HCT116 (cell line): ENCODE results near the gene CALHM2. TPM values are rescaled to one million over a fixed set of nuclear protein-coding genes. Genes with fewer than 3 reads are reported as not detected.

Source experiments
- ELF1 ChIP-seq: IDR thresholded peaks from 2 replicates; pipeline ENCODE4 v1.6.1; 2012; ENCODE audit warnings: low read depth, borderline replicate concordance
- EZH2 ChIP-seq: fragments of 200-600 bp; sonication (generic); IDR thresholded peaks from 2 replicates; pipeline ENCODE4 v1.6.1; 2017; ENCODE audit warnings: antibody characterized with exemption, mixed run types
- JUND ChIP-seq: IDR thresholded peaks from 2 replicates; pipeline ENCODE4 v1.6.1; 2012
- REST ChIP-seq: IDR thresholded peaks from 2 replicates; pipeline ENCODE4 v1.6.1; 2012; ENCODE audit warnings: low read depth
- SIN3A ChIP-seq: IDR thresholded peaks from 2 replicates; pipeline ENCODE4 v1.6.1; 2012; ENCODE audit warnings: low read depth
- TCF7L2 ChIP-seq: IDR thresholded peaks from 2 replicates; pipeline ENCODE4 v1.7.0; 2011; ENCODE audit warnings: borderline replicate concordance, inconsistent platforms; ENCODE audit not compliant: insufficient read depth, insufficient read length; ENCODE audit errors: extremely low read depth
- YY1 ChIP-seq: IDR thresholded peaks from 2 replicates; pipeline ENCODE4 v1.6.1; 2011; ENCODE audit warnings: low read length, low read depth, moderate library complexity, mild to moderate bottlenecking; ENCODE audit not compliant: insufficient replicate concordance; ENCODE audit errors: extremely low read depth
- ZBTB33 ChIP-seq: IDR thresholded peaks from 2 replicates; pipeline ENCODE4 v1.6.1; 2011; ENCODE audit warnings: mild to moderate bottlenecking, low read length, moderate library complexity; ENCODE audit not compliant: insufficient replicate concordance; ENCODE audit errors: extremely low read depth
- total RNA-seq: library from RNA; stranded (reverse); gene quantifications from one replicate; pipeline ENCODE4 v1.2.1, GENCODE V29; 2021; ENCODE audit not compliant: unreplicated experiment

Gene CALHM2
- total RNA-seq, 1 experiment from 2014 or later = 46.1 TPM

- no peak for TF ChIP-seq REST
- TF ChIP-seq YY1 = no peak
- TF ChIP-seq TCF7L2 = no peak
- no peak for TF ChIP-seq SIN3A
- no peak for TF ChIP-seq JUND
- TF ChIP-seq ELF1 = no peak
- TF ChIP-seq ZBTB33 = no peak
- TF ChIP-seq EZH2 = no peak
Measured at GRCh38 chr10:103445767-103446567, 6.2 kb downstream of the CALHM2 start (continued).
